ENCODE measurements around the gene SOCS3.

Gene SOCS3, protein sequence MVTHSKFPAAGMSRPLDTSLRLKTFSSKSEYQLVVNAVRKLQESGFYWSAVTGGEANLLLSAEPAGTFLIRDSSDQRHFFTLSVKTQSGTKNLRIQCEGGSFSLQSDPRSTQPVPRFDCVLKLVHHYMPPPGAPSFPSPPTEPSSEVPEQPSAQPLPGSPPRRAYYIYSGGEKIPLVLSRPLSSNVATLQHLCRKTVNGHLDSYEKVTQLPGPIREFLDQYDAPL

DNA sequence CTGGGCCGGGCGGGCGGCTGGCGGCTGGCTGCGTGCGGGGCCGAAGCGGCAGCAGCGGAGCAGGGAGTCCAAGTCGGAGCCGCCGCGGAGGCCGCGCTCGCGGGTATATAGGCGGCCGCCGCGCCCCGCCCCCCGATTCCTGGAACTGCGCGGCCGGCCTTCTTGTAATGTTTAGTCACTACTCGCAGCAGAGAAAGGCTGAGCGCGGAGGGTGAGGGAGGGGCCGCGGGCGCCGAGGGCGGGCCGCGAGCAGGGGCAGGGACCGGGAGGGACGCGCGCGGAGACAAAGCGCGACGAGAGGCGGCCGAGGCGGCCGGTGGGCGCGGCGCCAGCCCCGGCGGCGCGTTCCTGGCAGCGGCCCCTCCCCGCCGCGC lies at the start of gene SOCS3:
SOCS3 (minus strand) TSS at position 81 of the 374 bp plus-strand sequence. CDS start 982 bp downstream, outside the sequence.
- peak; percentile 92 for DNase-seq

DNA sequence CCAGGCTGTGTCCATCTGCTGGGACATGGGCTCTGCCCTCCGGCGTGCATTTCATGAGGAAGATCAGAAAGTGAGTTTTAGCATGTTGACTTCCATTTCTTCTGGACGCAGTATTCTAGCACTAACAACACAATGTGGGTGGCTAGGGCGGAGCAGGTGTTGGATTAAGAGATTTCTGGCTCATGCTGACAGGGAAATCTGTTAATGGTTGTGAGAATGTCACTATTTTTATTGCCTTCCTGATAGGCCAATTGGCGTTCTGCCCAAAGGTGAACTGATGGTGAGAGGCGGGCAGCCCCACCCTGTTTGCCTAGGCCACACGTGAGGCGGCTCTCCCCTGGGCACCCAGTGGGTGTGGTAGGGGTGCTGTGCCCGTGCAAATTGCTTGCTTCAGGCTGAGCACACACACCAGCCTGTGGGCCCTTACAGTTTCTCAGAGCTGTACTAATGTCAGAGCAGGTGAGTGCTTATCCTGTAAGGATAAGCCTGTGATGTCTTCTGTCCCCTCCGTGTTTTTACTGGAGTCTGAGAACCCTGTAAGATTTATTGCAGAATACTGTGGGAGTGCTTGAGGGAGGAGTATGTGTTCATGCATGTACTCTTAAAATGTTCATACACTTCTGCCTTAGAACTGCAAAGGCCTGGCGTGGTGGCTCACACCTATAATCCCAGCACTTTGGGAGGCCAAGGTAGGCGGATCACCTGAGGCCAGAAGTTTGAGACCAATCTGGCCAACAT lies 49.5 kb upstream of the SOCS3 start:
- peak; percentile 91 for DNase-seq

DNA sequence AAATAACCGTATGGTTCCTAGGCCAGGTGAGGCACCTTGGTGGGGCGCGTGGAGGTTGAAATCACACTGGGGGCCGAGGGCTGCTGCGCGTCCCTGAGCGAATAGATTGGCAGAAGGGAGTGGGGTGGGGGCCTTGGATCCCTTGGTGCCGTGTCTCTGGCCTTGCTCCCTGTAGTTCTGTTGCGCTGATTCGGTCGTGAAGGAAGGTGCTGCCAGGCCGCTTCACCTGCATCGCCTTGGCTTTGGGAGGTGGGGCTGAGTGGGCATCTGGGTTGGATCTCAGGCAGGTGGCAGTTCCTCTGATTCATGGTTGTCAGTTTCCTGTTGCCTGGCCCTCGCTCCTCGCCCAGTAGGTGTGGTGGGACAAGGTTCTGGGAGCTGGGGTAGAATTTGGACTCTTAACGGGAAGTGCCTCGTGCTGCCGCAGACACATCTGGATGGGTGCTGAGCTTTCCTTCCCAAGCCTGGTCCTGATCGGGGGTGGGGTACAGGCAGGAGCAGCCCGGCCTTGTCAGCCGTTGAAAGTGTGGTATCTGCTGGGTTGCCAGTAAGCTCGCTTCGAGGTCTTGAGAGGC lies 48.7 kb upstream of the SOCS3 start:
- DNase-seq: no peak

DNA sequence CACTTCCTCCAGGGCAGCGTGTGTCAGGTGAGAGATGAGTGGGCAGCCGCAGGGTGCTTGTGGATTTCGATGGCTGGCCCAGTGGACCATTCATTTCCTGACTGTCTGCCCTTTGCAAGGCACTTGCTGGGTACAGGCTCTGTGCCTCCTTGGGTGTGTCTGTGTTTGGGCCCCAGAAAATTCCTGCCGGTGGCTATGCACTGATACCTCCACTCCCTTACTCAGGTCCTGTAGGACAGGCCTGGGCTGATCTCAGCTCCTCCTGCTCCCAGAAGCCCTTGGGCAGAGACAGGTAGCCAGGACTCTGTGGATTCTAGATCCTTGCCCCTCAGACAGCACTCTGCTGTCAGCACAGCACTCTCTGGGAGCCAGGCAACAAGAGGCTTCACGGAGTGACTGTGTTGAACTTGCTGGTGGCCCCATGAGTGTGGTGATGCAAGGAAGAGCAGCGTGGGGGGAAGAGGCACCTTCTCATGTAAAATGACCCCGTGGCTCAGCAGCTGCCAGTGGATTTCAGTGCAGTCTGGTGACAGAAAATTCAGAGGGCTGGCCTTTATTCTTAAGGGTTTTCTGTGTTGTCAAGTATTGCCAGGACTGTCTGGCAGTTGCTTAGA lies 47.6 kb upstream of the SOCS3 start:
- DNase-seq: no peak

DNA sequence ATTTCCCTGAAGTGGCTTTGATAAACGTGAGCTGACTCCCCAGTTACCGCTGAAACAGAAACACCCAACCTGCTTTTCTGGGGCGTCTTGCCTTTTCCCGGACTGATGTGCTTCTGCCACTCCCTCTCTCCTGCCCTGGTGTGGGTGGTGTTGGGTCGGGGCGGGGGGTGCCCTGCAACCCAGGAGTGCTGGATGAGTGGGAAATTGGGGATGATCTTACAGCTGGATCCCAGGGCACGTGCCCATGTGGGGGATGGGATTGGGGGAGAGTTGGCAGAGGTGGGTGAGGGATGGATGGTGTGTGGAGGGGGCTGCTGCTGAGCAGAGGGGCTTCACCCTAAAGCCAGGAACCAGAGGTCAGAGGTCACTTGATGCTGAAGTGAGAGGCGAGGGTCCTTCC lies 47.0 kb upstream of the SOCS3 start:
- no peak for DNase-seq

DNA sequence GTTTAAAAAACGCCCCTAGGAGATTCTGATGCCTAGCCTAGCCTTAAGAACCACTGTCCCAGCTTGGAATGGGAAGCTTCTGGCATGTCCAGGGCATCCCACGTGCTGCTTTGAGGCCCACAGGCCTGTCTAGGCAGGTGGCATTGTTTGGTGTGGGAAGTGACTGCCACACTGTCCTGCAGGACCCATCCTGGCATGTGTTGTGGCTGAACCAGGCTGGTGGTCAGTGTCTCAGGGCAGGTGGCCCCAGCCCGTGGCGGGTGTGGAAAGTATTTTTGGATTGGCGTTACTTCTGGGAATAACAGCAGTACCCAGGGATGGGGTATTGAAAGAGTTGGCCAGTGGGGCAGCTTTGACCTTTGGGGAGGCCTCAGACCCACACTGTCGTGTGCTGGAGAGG lies 46.5 kb upstream of the SOCS3 start:
- DNase-seq: no peak

DNA sequence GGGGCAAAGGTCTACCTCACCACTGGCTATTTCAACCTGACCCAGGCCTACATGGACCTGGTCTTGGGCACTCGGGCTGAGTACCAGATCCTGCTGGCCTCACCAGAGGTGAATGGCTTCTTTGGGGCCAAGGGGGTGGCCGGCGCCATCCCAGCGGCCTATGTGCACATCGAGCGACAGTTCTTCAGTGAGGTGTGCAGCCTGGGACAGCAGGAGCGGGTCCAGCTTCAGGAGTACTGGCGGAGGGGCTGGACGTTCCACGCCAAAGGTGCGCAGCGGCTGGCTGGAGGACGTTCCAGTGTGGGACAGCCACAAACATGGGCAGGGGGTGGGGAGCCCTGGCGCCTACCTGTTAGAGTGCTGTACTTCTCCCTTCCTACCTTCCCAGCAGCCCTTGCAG lies 43.9 kb upstream of the SOCS3 start:
- DNase-seq: no peak

DNA sequence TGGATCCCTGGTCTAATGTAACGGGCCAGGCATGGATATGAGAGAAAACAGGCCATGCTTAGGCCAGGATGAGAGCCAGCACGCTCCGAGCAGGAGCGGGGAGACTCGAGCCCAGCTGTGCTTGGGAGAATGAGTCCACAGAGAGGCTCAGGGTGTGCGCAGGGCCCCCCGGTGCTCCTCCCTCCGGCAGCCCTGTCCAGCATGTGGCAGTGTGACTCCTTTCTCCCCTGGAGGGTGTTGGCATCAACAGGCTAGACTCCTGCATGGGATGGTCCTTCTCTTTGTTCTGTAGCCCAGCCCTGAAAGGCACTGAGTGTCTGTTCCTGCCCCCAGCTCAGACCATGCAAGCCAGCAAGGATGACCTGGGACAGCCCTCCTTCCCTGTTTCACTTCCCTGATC lies 42.0 kb upstream of the SOCS3 start:
- DNase-seq: no peak

DNA sequence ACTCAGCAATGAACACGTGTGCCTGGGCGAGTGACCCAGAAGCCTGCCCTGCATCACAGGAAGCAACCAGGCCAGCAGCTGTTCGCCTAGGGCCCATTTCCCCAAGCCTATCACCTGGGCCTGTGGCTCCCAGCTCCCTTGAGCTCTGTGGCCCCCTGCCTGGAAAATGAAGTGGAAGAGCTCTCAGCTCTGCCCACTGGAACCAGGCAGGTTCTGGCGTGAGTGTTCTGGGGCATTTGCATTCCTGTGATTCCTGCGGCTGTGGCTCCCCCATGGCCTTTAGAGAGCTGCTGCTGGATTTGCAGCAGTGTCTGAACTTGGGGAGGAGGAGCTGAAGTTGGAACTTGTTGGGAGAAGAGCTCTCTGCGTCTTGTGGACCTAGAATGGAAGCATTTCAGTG lies 41.4 kb upstream of the SOCS3 start:
- no peak for DNase-seq

DNA sequence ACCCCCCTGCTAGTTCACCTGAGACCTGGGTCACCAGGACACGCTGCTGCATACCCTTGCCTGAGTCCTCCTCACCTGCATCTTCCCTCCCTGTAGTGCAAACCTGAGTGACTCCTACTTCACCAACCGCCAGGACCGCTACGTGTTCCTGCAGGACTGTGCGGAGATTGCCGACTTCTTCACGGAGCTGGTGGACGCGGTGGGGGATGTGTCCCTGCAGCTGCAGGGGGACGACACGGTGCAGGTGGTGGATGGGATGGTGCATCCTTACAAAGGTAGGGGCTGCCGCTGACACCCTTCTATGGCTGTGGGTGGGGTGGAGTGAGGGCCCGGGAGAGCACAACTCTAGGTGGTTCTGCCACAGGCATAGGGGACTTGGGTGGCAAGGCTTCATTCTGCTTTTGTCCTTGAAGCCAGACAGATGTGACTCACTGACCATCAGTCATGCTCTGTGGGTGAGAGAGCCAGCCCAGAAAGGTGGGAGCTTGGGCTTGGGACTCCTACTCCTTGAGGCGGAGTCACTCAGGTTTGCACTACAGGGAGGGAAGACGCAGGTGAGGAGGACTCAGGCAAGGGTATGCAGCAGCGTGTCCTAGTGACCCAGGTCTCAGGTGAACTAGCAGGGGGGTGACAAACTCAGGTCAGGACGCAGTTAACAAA lies 40.8 kb upstream of the SOCS3 start:
- DNase-seq: no peak

DNA sequence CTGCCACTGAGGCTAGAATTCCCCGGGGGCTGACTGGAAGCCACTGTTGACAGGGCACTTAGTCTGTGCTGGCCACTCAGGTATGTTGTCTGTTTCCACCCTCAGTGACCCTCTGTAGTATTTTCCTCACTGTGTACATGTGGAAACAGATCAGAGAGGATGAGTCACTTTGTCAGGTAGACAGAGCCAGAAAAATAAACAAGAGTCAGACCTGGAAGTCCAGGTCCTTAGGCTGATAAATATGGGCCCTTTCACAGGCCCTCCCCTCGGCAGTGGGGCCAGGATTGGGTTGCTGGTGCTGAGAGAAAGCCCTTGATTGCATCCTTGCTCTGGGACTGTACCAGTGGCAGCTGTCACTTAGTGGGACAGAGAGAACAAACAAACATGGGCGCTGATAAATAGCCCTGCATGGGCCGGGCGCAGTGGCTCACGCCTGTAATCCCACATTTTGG lies 39.8 kb upstream of the SOCS3 start:
- no peak for DNase-seq

DNA sequence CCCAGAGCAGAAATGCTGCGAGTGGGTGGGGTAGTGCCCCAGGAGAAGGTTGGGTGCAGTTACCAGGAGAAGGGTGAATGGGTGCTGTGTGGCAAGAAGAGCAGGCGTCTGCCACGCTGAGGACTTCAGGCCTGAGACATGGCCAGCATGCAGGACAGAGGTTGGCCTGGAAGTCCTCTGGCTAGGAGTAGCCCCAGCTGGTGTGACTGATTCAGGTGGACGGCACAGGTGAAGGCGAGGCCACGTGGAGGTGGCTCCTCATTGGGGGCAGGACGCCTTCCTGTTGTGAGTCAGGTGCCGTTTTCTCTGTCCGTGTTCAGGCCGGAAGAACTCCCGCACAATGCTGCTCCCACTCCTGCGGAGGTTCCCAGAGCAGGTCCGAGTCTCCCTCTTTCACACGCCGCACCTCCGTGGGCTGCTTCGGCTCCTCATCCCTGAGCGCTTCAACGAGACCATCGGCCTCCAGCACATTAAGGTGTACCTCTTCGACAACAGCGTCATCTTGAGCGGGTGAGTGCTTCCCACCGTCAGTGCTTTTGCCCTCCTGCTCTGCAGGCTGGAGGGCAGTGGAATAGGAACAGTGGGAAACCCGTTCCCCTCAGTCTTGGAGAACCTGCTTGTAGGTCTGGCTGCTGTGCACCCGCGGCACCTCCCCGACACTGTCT lies 39.3 kb upstream of the SOCS3 start:
- no peak for DNase-seq

DNA sequence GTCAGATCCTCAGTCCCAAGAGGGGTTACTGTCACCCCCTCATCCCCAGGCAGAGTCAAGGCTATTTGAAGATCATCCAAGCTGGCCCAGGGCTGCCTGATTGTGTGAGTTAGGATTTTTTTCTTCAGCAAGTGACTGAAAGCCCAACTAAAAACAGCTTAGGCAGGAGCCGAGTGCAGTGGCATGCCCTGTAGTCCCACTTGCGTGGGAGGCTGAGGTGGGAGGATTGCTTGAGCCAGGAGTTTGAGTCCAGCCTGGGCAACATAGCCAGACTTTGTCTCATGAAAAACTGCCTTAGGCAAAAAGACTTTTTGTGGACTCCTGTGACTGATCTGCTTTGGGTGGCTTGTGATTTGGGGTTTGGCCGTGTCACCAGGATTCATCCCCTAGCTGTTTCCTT lies 38.5 kb upstream of the SOCS3 start:
- no peak for DNase-seq

DNA sequence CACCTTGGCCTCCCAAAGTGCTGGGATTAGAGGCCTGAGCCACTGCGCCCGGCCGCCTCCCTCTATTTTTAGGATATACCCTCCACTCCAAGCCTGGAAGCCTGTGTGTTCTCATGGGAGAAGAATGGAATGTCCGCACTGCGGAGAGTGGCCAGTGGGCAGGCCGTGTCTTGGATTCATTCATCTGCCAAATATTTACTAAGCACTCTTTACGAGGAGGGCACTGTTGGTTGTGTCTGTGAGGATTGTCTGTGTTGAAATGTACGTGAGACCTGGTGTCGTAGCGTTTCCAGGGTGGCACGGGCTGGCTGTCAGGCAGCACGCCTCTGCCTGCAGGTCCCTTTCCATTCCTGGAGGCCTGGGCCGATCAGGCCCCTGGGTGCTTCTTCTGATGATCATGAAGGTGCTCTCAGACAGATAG lies 37.8 kb upstream of the SOCS3 start:
- no peak for DNase-seq

DNA sequence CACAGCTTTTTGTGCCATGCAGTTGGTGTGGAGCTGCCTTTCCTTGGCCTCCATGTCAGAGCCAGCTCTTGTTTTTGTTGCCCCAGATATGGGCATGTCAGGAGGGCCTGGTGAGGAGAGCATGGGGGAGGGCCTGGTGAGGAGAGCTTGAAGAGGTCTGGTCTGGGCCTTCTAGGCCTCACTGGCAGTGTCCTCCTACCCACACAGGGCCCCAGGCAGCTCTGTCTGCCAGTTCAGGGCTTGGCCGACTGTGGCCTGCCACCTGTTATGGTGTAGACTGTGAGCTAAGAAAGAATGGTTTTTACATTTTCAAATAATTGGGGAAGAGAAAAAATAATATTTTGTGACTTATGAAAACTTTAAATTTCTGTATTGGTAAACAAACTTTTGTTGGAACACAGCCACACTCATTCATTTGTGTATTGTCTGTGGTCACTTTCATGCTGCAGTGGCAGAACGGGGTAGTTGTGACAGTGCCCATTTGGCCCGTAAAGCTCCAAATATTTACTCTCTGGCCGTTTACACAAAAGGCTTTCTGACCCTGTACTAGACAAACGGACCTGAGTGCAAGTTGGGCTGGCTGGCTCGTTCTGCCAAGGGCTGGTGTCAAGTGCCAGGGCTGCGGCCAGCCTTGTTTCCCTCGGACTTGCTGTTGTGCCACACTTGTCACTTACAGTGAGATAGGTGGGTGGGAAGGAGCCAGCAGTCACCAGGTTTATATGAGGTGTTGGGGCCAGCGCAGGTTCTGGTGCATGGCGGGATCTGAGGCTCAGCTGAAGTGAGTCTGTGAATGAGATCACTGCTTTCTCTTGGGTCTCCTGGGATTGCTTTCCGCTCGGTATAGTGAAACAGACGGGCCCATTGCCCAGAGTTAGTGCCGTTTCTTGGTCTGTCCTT lies 36.8 kb upstream of the SOCS3 start:
- DNase-seq: no peak

DNA sequence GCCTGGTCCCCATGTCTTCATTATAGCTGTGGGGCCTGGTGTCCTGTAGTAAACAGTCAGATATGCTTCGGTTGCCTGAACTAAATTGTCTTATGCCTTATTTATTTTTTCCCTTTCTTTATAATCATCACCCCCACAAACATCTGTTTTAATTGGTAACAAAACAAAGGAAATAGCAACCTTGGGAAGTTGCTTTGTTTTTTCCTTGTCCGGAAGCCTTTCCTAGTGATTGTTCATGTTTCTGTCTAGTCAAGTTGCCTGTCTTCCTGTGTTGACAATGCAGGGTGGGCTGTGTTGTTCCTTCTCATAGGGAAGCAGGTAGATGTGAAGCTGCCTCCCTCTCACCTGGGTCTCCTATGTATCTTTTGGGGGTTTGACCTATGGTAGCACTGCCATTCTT lies 35.3 kb upstream of the SOCS3 start:
- DNase-seq: no peak

DNA sequence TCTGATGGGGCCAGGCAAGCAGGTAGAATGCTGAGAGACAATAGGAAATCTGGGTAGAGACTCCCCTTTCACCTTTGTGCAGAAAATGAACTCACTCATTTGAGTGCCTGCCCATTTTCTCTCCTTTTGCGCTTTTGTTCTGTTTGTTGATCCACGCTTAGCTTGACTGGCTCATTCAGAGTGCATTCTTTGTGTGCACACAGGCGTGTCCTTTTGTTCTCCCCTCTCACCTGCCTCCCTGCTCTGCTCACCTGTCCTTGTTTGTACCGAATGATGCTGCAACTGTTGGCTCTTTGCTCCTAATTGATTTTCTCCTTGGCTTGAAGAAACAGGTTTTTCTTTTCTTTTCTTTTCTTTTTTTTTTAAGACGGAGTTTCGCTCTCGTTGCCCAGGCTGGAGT lies 34.3 kb upstream of the SOCS3 start:
- DNase-seq: peak; percentile 99

DNA sequence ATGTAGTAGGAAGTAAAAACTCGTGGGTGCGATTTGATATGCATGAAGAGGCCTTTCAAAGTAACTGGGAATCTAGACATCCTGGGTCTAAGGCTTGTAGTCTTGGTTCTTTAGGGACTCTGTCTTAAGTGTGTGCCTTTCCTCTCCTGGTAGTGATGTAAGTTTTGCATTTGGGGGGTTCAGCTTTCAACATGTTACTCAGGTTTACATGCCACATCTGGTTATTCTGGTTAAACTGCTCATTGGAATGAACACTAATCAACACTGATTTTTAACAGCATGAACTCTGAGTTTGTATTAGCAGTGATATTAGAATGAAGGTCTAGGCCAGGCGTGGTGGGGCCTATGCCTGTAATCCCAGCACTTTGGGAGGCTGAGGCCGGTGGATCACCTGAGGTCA lies 33.7 kb upstream of the SOCS3 start:
- no peak for DNase-seq

DNA sequence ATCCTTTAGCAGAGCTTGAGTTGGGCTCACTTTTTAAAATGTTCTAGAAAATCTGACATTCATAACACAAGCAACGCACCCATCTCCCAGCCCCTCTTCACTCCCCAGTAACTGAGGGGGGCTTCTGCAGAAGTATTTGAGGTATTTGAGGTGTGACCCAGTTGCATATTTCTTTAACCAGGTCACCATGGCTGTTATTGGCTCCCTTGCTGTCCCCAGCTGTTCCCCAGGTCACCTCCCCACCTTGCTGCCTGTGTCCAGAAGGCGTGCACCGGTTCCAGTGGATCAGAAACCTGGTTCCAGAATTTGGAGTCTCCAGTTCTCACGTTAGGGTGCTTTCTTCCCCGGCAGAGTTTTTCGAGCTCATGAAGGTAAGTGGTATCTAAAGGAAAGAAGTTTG lies 32.4 kb upstream of the SOCS3 start:
- DNase-seq: no peak

DNA sequence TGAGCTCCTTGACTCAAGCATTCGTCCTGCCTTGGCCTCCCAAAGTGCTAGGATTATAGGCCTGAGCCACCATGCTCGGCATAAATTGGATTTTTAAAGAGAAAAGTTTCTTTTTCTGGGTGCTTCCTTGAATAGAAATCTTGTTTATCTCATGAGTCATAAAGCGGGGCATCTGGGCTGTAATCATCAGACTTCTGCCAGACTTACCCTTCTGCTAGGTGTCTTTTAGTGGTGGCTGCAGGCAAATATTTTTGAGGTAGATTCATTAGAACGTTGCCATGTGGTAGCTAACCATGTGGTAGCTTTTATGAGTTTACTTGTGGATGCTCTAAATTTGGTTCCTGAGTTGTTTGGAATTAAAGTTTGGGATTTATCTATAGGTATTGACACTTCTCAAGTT lies 32.0 kb upstream of the SOCS3 start:
- no peak for DNase-seq

DNA sequence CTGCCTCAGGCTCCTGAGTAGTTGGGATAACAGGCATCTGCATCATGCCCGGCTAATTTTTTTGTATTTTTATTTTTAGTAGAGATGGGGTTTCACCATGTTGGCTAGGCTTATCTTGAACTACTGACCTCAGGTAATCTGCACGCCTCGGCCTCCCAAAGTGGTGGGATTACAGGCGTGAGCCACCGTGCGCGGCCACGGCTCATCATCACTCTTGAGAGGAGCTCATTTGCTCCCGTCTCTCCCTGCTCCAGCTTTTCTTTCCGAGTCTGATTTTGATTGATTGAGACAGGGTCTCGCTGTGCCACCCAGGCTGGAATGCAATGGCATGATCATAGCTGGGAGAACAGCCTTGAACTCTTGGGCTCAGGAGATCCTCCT lies 31.2 kb upstream of the SOCS3 start:
- DNase-seq: no peak

Measured in NCI-H146 (cell line).